Measurements from ENCODE around the gene CLSTN1. TPM values are rescaled to one million over a fixed set of nuclear protein-coding genes. Genes with fewer than 3 reads are reported as not detected.

The CLSTN1 gene
- total RNA-seq, 1 donor from 2014 or later: 75.4 TPM

- Mint-ChIP-seq H3K27ac (no peak overlapping the region), H3K4me1 (peaks cover 22% of the 10 kb centered on the region), H3K9me3 (no peaks in the 10 kb centered on the region), H3K4me3 (peak overlapping the region; percentile 84), H3K36me3 (no peaks in the 10 kb centered on the region), H3K27me3 (ENCODE audit: insufficient read depth, low read depth) (peaks cover 29% of the 10 kb centered on the region)
- no peak overlapping the region for H3K9ac ChIP-seq
- H3K4me1 ChIP-seq: peaks cover 19% of the 10 kb centered on the region
- H3K4me3 ChIP-seq: peak overlapping the region; percentile 74
- no peaks in the 10 kb centered on the region for H3K79me2 ChIP-seq (ENCODE audit: low read depth)
- no peaks in the 10 kb centered on the region for H3K36me3 ChIP-seq
- peaks cover 45% of the 10 kb centered on the region for H3F3A ChIP-seq (ENCODE audit: low read depth)
- H2AFZ ChIP-seq (replicated peaks): peak overlapping the region; percentile 97
- H3K27me3 ChIP-seq: peaks cover 56% of the 10 kb centered on the region
- TF ChIP-seq EZH2phosphoT487 (IDR thresholded peaks at IDR 0.05) (peak; percentile 65), EZH2 (IDR thresholded peaks at IDR 0.05) (peak; percentile 81), CTCF (IDR thresholded peaks at IDR 0.05) (no peak)
- H3K9me3 ChIP-seq (ENCODE audit: low read depth): no peaks in the 10 kb centered on the region
- peak overlapping the region; percentile 87 for H3K4me2 ChIP-seq
- no peak overlapping the region for H3K27ac ChIP-seq
- H4K20me1 ChIP-seq (ENCODE audit: low read depth): peaks cover 22% of the 10 kb centered on the region
- peak; percentile 62 for DNase-seq (ENCODE audit: low spot score)
Observed at GRCh38 chr1:9687874-9688582, 135.7 kb downstream of the CLSTN1 start.

- H3K9ac ChIP-seq: no peak overlapping the region
- peak overlapping the region; percentile 87 for H3K4me2 ChIP-seq
- H3F3A ChIP-seq (ENCODE audit: low read depth): peaks cover 45% of the 10 kb centered on the region
- H3K4me3 Mint-ChIP-seq: peak overlapping the region; percentile 84
- no peaks in the 10 kb centered on the region for H3K9me3 ChIP-seq (ENCODE audit: low read depth)
- H3K4me1 Mint-ChIP-seq: peaks cover 22% of the 10 kb centered on the region
- H3K27ac ChIP-seq: no peak overlapping the region
- peaks cover 19% of the 10 kb centered on the region for H3K4me1 ChIP-seq
- H3K36me3 ChIP-seq: no peaks in the 10 kb centered on the region
- no peaks in the 10 kb centered on the region for H3K9me3 Mint-ChIP-seq
- peaks cover 29% of the 10 kb centered on the region for H3K27me3 Mint-ChIP-seq (ENCODE audit: insufficient read depth, low read depth)
- H3K36me3 Mint-ChIP-seq: no peaks in the 10 kb centered on the region
- H3K4me3 ChIP-seq: peak overlapping the region; percentile 74
- peaks cover 22% of the 10 kb centered on the region for H4K20me1 ChIP-seq (ENCODE audit: low read depth)
- peak overlapping the region; percentile 97 for H2AFZ ChIP-seq (replicated peaks)
- no peak overlapping the region for H3K27ac Mint-ChIP-seq
- H3K27me3 ChIP-seq: peaks cover 56% of the 10 kb centered on the region
- DNase-seq (ENCODE audit: low spot score): peak; percentile 89
- peak; percentile 20 for TF ChIP-seq CTCF (IDR thresholded peaks at IDR 0.05)
- no peak for TF ChIP-seq EZH2phosphoT487 (IDR thresholded peaks at IDR 0.05)
- no peaks in the 10 kb centered on the region for H3K79me2 ChIP-seq (ENCODE audit: low read depth)
Observed at GRCh38 chr1:9687120-9687873, 136.5 kb downstream of the CLSTN1 start.

- no peak overlapping the region for H3K27ac Mint-ChIP-seq
- Histone ChIP-seq H3K27me3 (peaks cover 36% of the 10 kb centered on the region), H2AFZ (replicated peaks) (no peak overlapping the region), H3F3A (ENCODE audit: low read depth) (peaks cover 24% of the 10 kb centered on the region), H3K27ac (no peak overlapping the region), H3K36me3 (no peaks in the 10 kb centered on the region), H3K4me3 (no peak overlapping the region), H3K9ac (no peak overlapping the region), H3K79me2 (ENCODE audit: low read depth) (no peaks in the 10 kb centered on the region), H3K4me2 (no peak overlapping the region), H4K20me1 (ENCODE audit: low read depth) (peaks cover 8% of the 10 kb centered on the region), H3K4me1 (peaks cover 3% of the 10 kb centered on the region), H3K9me3 (ENCODE audit: low read depth) (no peaks in the 10 kb centered on the region)
- H3K4me3 Mint-ChIP-seq: no peak overlapping the region
- no peak for DNase-seq (ENCODE audit: low spot score)
- no peaks in the 10 kb centered on the region for H3K36me3 Mint-ChIP-seq
- peaks cover 14% of the 10 kb centered on the region for H3K4me1 Mint-ChIP-seq
- TF ChIP-seq EZH2 (IDR thresholded peaks at IDR 0.05): no peak
- no peaks in the 10 kb centered on the region for H3K9me3 Mint-ChIP-seq
- H3K27me3 Mint-ChIP-seq (ENCODE audit: insufficient read depth, low read depth): peaks cover 14% of the 10 kb centered on the region
Observed at GRCh38 chr1:9684801-9685200, 139.0 kb downstream of the CLSTN1 start.

GRCh38 chr1:9680828-9681227, 142.9 kb downstream of the CLSTN1 start:
- Histone ChIP-seq H3K4me1 (no peaks in the 10 kb centered on the region), H3K4me2 (no peak overlapping the region), H3K9me3 (ENCODE audit: low read depth) (no peaks in the 10 kb centered on the region), H2AFZ (replicated peaks) (no peak overlapping the region), H3K9ac (no peak overlapping the region), H4K20me1 (ENCODE audit: low read depth) (peaks cover 2% of the 10 kb centered on the region), H3K79me2 (ENCODE audit: low read depth) (no peaks in the 10 kb centered on the region), H3K36me3 (no peaks in the 10 kb centered on the region), H3F3A (ENCODE audit: low read depth) (peaks cover 2% of the 10 kb centered on the region), H3K27ac (no peak overlapping the region), H3K4me3 (no peak overlapping the region), H3K27me3 (no peaks in the 10 kb centered on the region)
- no peak for DNase-seq (ENCODE audit: low spot score)
- no peaks in the 10 kb centered on the region for H3K9me3 Mint-ChIP-seq
- peaks cover 2% of the 10 kb centered on the region for H3K27me3 Mint-ChIP-seq (ENCODE audit: insufficient read depth, low read depth)
- TF ChIP-seq EZH2phosphoT487 (IDR thresholded peaks at IDR 0.05): no peak
- TF ChIP-seq EZH2 (IDR thresholded peaks at IDR 0.05): no peak
- peaks cover 3% of the 10 kb centered on the region for H3K4me1 Mint-ChIP-seq
- no peak overlapping the region for H3K4me3 Mint-ChIP-seq
- H3K27ac Mint-ChIP-seq: no peak overlapping the region
- H3K36me3 Mint-ChIP-seq: no peaks in the 10 kb centered on the region

Data from neural progenitor cell (in vitro differentiated cells).